ENCODE results near the gene ZNF467. TPM values are rescaled to one million over a fixed set of nuclear protein-coding genes. Genes with fewer than 3 reads are reported as not detected.

Gene ZNF467
- total RNA-seq, 4 donors from 2014 or later = 4.2 to 15.4 (median 9.3) TPM

- ATAC-seq = peak; percentile 26
- TF ChIP-seq, protein P1, sequence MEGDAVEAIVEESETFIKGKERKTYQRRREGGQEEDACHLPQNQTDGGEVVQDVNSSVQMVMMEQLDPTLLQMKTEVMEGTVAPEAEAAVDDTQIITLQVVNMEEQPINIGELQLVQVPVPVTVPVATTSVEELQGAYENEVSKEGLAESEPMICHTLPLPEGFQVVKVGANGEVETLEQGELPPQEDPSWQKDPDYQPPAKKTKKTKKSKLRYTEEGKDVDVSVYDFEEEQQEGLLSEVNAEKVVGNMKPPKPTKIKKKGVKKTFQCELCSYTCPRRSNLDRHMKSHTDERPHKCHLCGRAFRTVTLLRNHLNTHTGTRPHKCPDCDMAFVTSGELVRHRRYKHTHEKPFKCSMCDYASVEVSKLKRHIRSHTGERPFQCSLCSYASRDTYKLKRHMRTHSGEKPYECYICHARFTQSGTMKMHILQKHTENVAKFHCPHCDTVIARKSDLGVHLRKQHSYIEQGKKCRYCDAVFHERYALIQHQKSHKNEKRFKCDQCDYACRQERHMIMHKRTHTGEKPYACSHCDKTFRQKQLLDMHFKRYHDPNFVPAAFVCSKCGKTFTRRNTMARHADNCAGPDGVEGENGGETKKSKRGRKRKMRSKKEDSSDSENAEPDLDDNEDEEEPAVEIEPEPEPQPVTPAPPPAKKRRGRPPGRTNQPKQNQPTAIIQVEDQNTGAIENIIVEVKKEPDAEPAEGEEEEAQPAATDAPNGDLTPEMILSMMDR (IDR thresholded peaks at IDR 0.05) = peak in 2 of 4 experiments; percentile 6 to 31
- TF ChIP-seq EP300 (IDR thresholded peaks at IDR 0.05) = no peak
Observed at GRCh38 chr7:149787428-149788299, 14.3 kb upstream of the ZNF467 start.

DNA sequence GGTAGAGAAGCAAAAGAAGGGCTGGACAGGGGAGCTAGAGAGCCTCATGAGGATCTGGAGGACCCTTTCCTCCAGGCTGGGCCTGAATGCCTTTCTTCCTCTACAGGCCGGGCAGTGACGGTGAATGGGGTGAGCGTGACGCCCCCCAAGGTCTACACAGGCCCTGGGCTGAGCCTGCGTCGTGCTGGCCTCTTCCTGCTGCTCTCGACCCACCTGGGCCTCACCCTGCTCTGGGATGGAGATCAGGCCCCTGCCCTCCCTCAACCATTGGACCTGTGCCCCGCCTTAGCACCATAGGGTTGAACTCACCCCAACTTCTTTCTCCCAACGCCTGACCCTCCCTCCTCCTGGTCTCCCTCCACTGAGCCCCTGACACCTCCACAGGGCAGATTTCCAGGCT lies 12.6 kb upstream of the ZNF467 start:
- WGBS, 2 donors (ENCODE audit: low coverage in 1 of 2) = 66% methylated on average over 3 of the region's 9 CpGs; no CpG with 5 or more reads in 1 of the 2 donors
- Histone ChIP-seq H3K36me3 (no peaks in the 10 kb centered on the region), H3K4me3 (no peak overlapping the region), H3K27me3 (peaks cover 50% of the 10 kb centered on the region), H3K4me1 (peaks cover 0 to 24% (median 0%) of the 10 kb centered on the region in 3 donors), H3K9me3 (no peaks in the 10 kb centered on the region), H3K27ac (no peak overlapping the region)
- no peak for TF ChIP-seq EP300 (IDR thresholded peaks at IDR 0.05)
- TF ChIP-seq, protein P1 (IDR thresholded peaks at IDR 0.05) = no peak
- no peak for TF ChIP-seq POLR2AphosphoS5 (IDR thresholded peaks at IDR 0.05)
- TF ChIP-seq POLR2A (IDR thresholded peaks at IDR 0.05) = no peak
- no peak for ATAC-seq

More at GRCh38 chr7:149787428-149788299, 14.3 kb upstream of the ZNF467 start:
- Histone ChIP-seq H3K27ac (no peak overlapping the region), H3K36me3 (no peaks in the 10 kb centered on the region), H3K27me3 (peaks cover 66% of the 10 kb centered on the region), H3K9me3 (no peaks in the 10 kb centered on the region), H3K4me1 (peaks cover 0 to 24% (median 0%) of the 10 kb centered on the region in 3 donors), H3K4me3 (no peak overlapping the region)
- 44 to 87% methylated on average over 6 to 8 of the region's 35 CpGs for WGBS, 2 donors (ENCODE audit: low coverage in 1 of 2)

DNA sequence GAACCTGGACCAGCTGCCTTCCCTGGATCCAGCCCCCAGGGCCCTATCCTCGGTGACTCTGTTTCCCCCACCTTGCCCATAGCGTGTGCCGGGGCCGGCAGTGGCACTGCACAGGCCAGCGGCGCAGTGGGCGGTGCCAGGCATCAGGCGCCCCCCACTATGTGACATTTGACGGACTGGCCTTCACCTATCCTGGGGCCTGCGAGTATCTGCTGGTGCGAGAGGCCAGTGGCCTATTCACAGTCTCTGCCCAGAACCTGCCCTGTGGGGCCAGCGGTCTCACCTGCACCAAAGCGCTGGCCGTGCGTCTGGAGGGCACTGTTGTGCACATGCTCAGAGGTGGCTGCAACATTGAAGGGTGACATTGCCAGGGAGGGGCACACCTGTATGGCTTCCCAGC lies 12.0 kb upstream of the ZNF467 start:
- Histone ChIP-seq H3K4me3 (no peak overlapping the region), H3K4me1 (peaks cover 0 to 23% (median 0%) of the 10 kb centered on the region in 3 donors), H3K9me3 (no peaks in the 10 kb centered on the region), H3K27ac (no peak overlapping the region), H3K36me3 (no peaks in the 10 kb centered on the region), H3K27me3 (peaks cover 44% of the 10 kb centered on the region)
- no peak for ATAC-seq
- TF ChIP-seq POLR2AphosphoS5 (IDR thresholded peaks at IDR 0.05) = no peak
- TF ChIP-seq POLR2A (IDR thresholded peaks at IDR 0.05) = no peak
- TF ChIP-seq EP300 (IDR thresholded peaks at IDR 0.05) = no peak
- TF ChIP-seq, protein P1 (IDR thresholded peaks at IDR 0.05) = no peak
- WGBS, 2 donors (ENCODE audit: low coverage in 1 of 2) = 100% methylated on average over 5 of the region's 15 CpGs; no CpG with 5 or more reads in 1 of the 2 donors

DNA sequence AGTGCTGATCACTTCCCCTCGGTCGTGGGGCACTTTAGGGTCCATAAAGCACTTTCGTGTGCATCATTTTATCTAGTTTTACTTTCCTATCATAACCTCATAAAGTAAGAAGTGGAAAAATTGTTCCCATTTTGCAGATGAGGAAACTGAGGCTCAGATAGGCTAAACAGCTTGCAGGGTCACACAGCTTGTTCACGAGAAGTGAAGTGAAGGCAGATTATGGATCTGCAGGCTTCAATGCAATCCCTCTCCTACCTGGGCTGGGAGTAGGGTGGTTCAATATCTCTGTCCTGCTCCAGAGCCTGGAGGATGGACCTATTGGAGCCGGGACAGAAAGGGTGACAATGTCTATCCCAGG lies 10.8 kb upstream of the ZNF467 start:
- TF ChIP-seq EP300 (IDR thresholded peaks at IDR 0.05) (no peak), POLR2AphosphoS5 (IDR thresholded peaks at IDR 0.05) (no peak), POLR2A (IDR thresholded peaks at IDR 0.05) (no peak)
- TF ChIP-seq, protein P1 (IDR thresholded peaks at IDR 0.05) = no peak
- Histone ChIP-seq H3K27ac (no peak overlapping the region), H3K9me3 (no peaks in the 10 kb centered on the region), H3K4me3 (no peak overlapping the region), H3K27me3 (peaks cover 33% of the 10 kb centered on the region), H3K36me3 (no peaks in the 10 kb centered on the region), H3K4me1 (peaks cover 0 to 15% (median 0%) of the 10 kb centered on the region in 3 donors)
- WGBS, 2 donors (ENCODE audit: low coverage in 1 of 2) = 97% methylated on average over 4 of the region's 5 CpGs
- no peak for ATAC-seq
